ENCODE measurements around the gene DNAJC8.

GRCh38 chr1:28243685-28244311, 11.0 kb upstream of the DNAJC8 start:
- TF ChIP-seq CTCF (IDR thresholded peaks at IDR 0.05), result no peak
- TF ChIP-seq POLR2A (IDR thresholded peaks at IDR 0.05), result no peak
